K562 (cell line): ENCODE data around the gene EIF4E1B. TPM values are rescaled to one million over a fixed set of nuclear protein-coding genes. Genes with fewer than 3 reads are reported as not detected.

Experiments
- ETV6 ChIP-seq, 3 experiments: fragments of 150-350 bp in 1 of 3; sonication (generic) in 1 of 3; formaldehyde crosslinking in 1 of 3; IDR thresholded peaks; 2 replicates each; pipeline versions ENCODE4 v1.6.1 to v1.8.0; 2014 to 2022; ENCODE audit warnings: borderline replicate concordance in 2 of 3, low read depth in 2 of 3, antibody characterized with exemption in 1 of 3, low read length in 1 of 3, mild to moderate bottlenecking in 1 of 3, missing genetic modification reagents in 1 of 3
- HINFP ChIP-seq: fragments of 450-650 bp; conservative IDR thresholded peaks from 2 replicates; pipeline ENCODE4 v1.6.1; 2016; ENCODE audit warnings: missing genetic modification characterization, low read depth, mild to moderate bottlenecking, control low read depth, missing compliant biosample characterization
- HNRNPLL ChIP-seq: fragments of 200-400 bp; formaldehyde crosslinking; IDR thresholded peaks from 2 replicates; pipeline ENCODE4 v1.6.1; 2017; ENCODE audit warnings: low read length, low read depth, mild to moderate bottlenecking; ENCODE audit not compliant: poor library complexity, severe bottlenecking
- MLX ChIP-seq, 2 experiments: fragments of 450-650 bp in 1 of 2; sonication (generic) in 1 of 2; formaldehyde crosslinking; conservative IDR thresholded peaks; 2 replicates each; pipeline versions ENCODE4 v1.4.0 to v1.8.1; 2020 to 2022; ENCODE audit warnings: mild to moderate bottlenecking in 1 of 2, missing genetic modification reagents in 1 of 2
- MXI1 ChIP-seq: IDR thresholded peaks from 2 replicates; pipeline ENCODE4 v1.6.1; 2011; ENCODE audit warnings: low read depth, mild to moderate bottlenecking, improper control_type of control experiment, low read length
- NKRF ChIP-seq: fragments of 450-650 bp; IDR thresholded peaks from 2 replicates; pipeline ENCODE4 v1.6.1; 2016; ENCODE audit warnings: borderline replicate concordance
- PHF21A ChIP-seq: fragments of 450-650 bp; IDR thresholded peaks from 2 replicates; pipeline ENCODE4 v1.6.1; 2017; ENCODE audit warnings: low read depth, borderline replicate concordance
- RERE ChIP-seq: sonication (generic); formaldehyde crosslinking; IDR thresholded peaks from 2 replicates; pipeline ENCODE4 v1.8.0; 2023; ENCODE audit warnings: missing genetic modification reagents, mild to moderate bottlenecking, borderline replicate concordance
- TRIM25 ChIP-seq: fragments of 450-650 bp; IDR thresholded peaks from 2 replicates; pipeline ENCODE4 v1.7.0; 2016; ENCODE audit warnings: borderline replicate concordance
- ZBTB34 ChIP-seq: fragments of 250-450 bp; sonication (Bioruptor Pico); IDR thresholded peaks from 2 replicates; pipeline ENCODE4 v1.8.0; 2021; ENCODE audit warnings: mild to moderate bottlenecking, moderate library complexity
- ZNF253 ChIP-seq: fragments of 250-450 bp; sonication (Bioruptor Pico); conservative IDR thresholded peaks from 2 replicates; pipeline ENCODE4 v1.6.1; 2021; ENCODE audit warnings: mild to moderate bottlenecking
- polyA plus RNA-seq, 8 experiments: library from polyadenylated mRNA; depleted of rRNA in 4 of 8; stranded (reverse) in 5 of 8; unstranded in 3 of 8; fragments of >200 nt; fragmentation: Nextera tagmentation in 2 of 8; fragmentation: Illumina TruSeq in 1 of 8; extraction: Ambion mirVana in 2 of 8; extraction: Trizol in 1 of 8; gene quantifications; 2 replicates each; pipeline versions ENCODE4 v1.2.1 to v1.2.3, GENCODE V29; 2011 to 2014; ENCODE audit warnings: inconsistent platforms in 1 of 8, missing spikeins in 1 of 8
- total RNA-seq, 7 experiments: library from RNA; depleted of rRNA in 6 of 7; stranded (reverse); fragments of >200 nt in 6 of 7; fragmentation: Illumina TruSeq in 2 of 7; extraction: Trizol in 2 of 7; gene quantifications; 2 replicates each; pipeline versions ENCODE4 v1.2.1 to v1.2.3, GENCODE V29; 2011 to 2021; ENCODE audit warnings: low replicate concordance in 1 of 7

EIF4E1B gene
- total and polyA plus RNA-seq, 9 of the 15 experiments (the other 6 are each of a cell fraction or from before 2014, with no cell fraction given) = not detected

GRCh38 chr5:176660860-176661641 is 30.6 kb downstream of the EIF4E1B start (continued):
- TF ChIP-seq RERE (CRISPR knock-in tag) (no peak), ZBTB34 (CRISPR knock-in tag) (no peak), TRIM25 (no peak), ZNF253 (CRISPR knock-in tag) (no peak), HNRNPLL (no peak), HINFP (no peak), MXI1 (no peak), PHF21A (no peak), MLX (CRISPR knock-in tag; conservative IDR thresholded peaks at IDR 0.05) (no peak), ETV6 (IDR thresholded peaks at IDR 0.05; ENCODE audit: borderline replicate concordance in 1 of 2, low read depth in 2 of 2, low read length in 1 of 2) (no peak), ETV6 (CRISPR knock-in tag; IDR thresholded peaks at IDR 0.05; ENCODE audit: borderline replicate concordance) (no peak), NKRF (no peak)
